B cell (primary cell): Measurements from ENCODE around the gene NPBWR2. TPM values are rescaled to one million over a fixed set of nuclear protein-coding genes. Genes with fewer than 3 reads are reported as not detected.

ENCODE experiments used
- ATAC-seq: fragments of 200-7000 bp; cut with Tn5 transposase; one replicate; pipeline ENCODE4 v1.10.0; 2021; ENCODE audit warnings: low read depth, mild to moderate bottlenecking, moderate number of reproducible peaks, moderate library complexity
- CTCF ChIA-PET: fragments of 350-600 bp; sonication (Branson Sonifier 250); formaldehyde crosslinking; loops from one replicate; lab custom pipeline; 2021; ENCODE audit warnings: antibody characterized with exemption, inconsistent platforms; lab: Charles Lee
- POLR2A ChIA-PET: fragments of 350-600 bp; sonication (Branson Sonifier 250); formaldehyde crosslinking; loops from one replicate; lab custom pipeline; 2021; ENCODE audit warnings: antibody characterized with exemption; lab: Charles Lee
- DNase-seq: peaks from one replicate; pipeline ENCODE4 v3.0.0; 2013
- H2AFZ ChIP-seq: 2 replicates; pipeline ENCODE4 v1.6.1; 2012; ENCODE audit warnings: mild to moderate bottlenecking, low read depth, low read length; ENCODE audit not compliant: insufficient read depth, poor library complexity, severe bottlenecking
- H3K27ac ChIP-seq, 2 donors: 1 replicate in 1 of 2; 2 replicates in 1 of 2; pipeline ENCODE4 v1.5.1; 2012 to 2013; ENCODE audit warnings: low read length in 2 of 2, mild to moderate bottlenecking in 2 of 2, moderate library complexity in 1 of 2
- H3K27me3 ChIP-seq, 4 experiments: fragments of 200-600 bp in 1 of 4; sonication (generic) in 1 of 4; replicated peaks in 1 of 4; 1 replicate in 2 of 4; 2 replicates in 2 of 4; pipeline versions ENCODE4 v1.6.1 to v1.7.0; 2013 to 2016; ENCODE audit warnings: low read length in 3 of 4, mild to moderate bottlenecking in 2 of 4, mixed read lengths in 1 of 4, moderate library complexity in 1 of 4; ENCODE audit not compliant: insufficient read depth in 4 of 4, control insufficient read depth in 3 of 4; ENCODE audit errors: control extremely low read depth in 1 of 4
- H3K36me3 ChIP-seq, 2 experiments: replicated peaks in 1 of 2; 1 replicate in 1 of 2; 2 replicates in 1 of 2; pipeline versions ENCODE4 v1.6.1 to v1.7.1; 2013; ENCODE audit warnings: low read length in 1 of 2; ENCODE audit not compliant: insufficient read depth in 2 of 2, control insufficient read depth in 1 of 2; ENCODE audit errors: control extremely low read depth in 1 of 2, extremely low read depth in 1 of 2
- H3K4me1 ChIP-seq, 2 donors: fragments of 200-600 bp in 1 of 2; sonication (generic) in 1 of 2; 1 replicate in 1 of 2; 2 replicates in 1 of 2; pipeline versions ENCODE4 v1.5.1 to v1.6.1; 2013 to 2017; ENCODE audit warnings: low read length in 2 of 2; ENCODE audit not compliant: control insufficient read depth in 2 of 2, insufficient read depth in 2 of 2
- H3K4me2 ChIP-seq: replicated peaks from 2 replicates; pipeline ENCODE3; 2012; ENCODE audit warnings: mild to moderate bottlenecking, low read depth, low read length; ENCODE audit not compliant: poor library complexity, severe bottlenecking
- H3K4me3 ChIP-seq, 5 experiments: fragments of 200-600 bp in 1 of 5; sonication (generic) in 1 of 5; 1 replicate in 3 of 5; 2 replicates in 2 of 5; pipeline versions ENCODE4 v1.5.1 to v1.7.0; 2011 to 2016; ENCODE audit warnings: low read length in 4 of 5, mild to moderate bottlenecking in 4 of 5, low read depth in 2 of 5, control low read depth in 1 of 5, moderate library complexity in 1 of 5; ENCODE audit not compliant: insufficient read depth in 1 of 5; ENCODE audit errors: control extremely low read depth in 1 of 5, extremely low read depth in 1 of 5
- H3K79me2 ChIP-seq: fragments of 200-600 bp; sonication (generic); one replicate; pipeline ENCODE4 v1.6.0; 2016; ENCODE audit warnings: low read length; ENCODE audit not compliant: control insufficient read depth, insufficient read depth
- H3K9ac ChIP-seq: fragments of 200-600 bp; sonication (generic); 2 replicates; pipeline ENCODE4 v1.6.1; 2017; ENCODE audit warnings: mild to moderate bottlenecking, low read length, moderate library complexity
- H3K9me3 ChIP-seq, 3 donors: one replicate each; pipeline versions ENCODE4 v1.6.1 to v1.7.1; 2013; ENCODE audit warnings: low read length in 2 of 3; ENCODE audit not compliant: control insufficient read depth in 2 of 3, insufficient read depth in 1 of 3; ENCODE audit errors: control extremely low read depth in 1 of 3
- H4K20me1 ChIP-seq: 2 replicates; pipeline ENCODE4 v1.6.0; 2012; ENCODE audit warnings: mild to moderate bottlenecking, low read length; ENCODE audit not compliant: insufficient read depth, control insufficient read depth, poor library complexity, severe bottlenecking
- H3K27ac Mint-ChIP-seq: one replicate; pipeline ENCODE4 v1.8.0; 2021; ENCODE audit warnings: mixed read lengths
- H3K27me3 Mint-ChIP-seq: one replicate; pipeline ENCODE4 v1.8.0; 2021; ENCODE audit warnings: mixed read lengths
- H3K4me1 Mint-ChIP-seq: one replicate; pipeline ENCODE4 v1.8.0; 2021; ENCODE audit warnings: mixed read lengths
- H3K4me3 Mint-ChIP-seq: one replicate; pipeline ENCODE4 v1.8.0; 2021; ENCODE audit warnings: mixed read lengths
- H3K9me3 Mint-ChIP-seq: one replicate; pipeline ENCODE4 v1.8.0; 2022; ENCODE audit warnings: mixed read lengths; ENCODE audit not compliant: insufficient read depth
- EZH2 ChIP-seq: IDR thresholded peaks from 2 replicates; pipeline ENCODE4 v1.6.1; 2012; ENCODE audit warnings: borderline replicate concordance, low read depth, mild to moderate bottlenecking, moderate library complexity, low read length; ENCODE audit not compliant: insufficient read depth, poor library complexity, severe bottlenecking
- WGBS: methylation state at CpG from one replicate; pipeline ENCODE4 v1.1.5; 2013; ENCODE audit warnings: missing lambda C conversion rate; ENCODE audit not compliant: insufficient coverage; 5-methylcytosine and 5-hydroxymethylcytosine counted together
- intact Hi-C: fragments of 100-400 bp; cut with micrococcal nuclease; formaldehyde crosslinking; loops from one replicate; pipeline ENCODE4 v1.10.0; 2022
- polyA plus RNA-seq: library from polyadenylated mRNA; depleted of rRNA; stranded (reverse); fragments of >200 nt; gene quantifications from 2 replicates; pipeline ENCODE4 v1.2.3, GENCODE V29; 2012
- total RNA-seq, 2 donors: library from RNA; stranded (reverse); fragments of 120-200 nt in 1 of 2; gene quantifications; 1 replicate in 1 of 2; 2 replicates in 1 of 2; pipeline versions ENCODE4 v1.2.3 to v1.2.4, GENCODE V29; 2013 to 2022
- TF ChIP-seq, protein P1 (sequence below): fragments of 200-600 bp; IDR thresholded peaks from one replicate; pipeline ENCODE4 v1.8.0; 2022; ENCODE audit warnings: antibody characterized with exemption, mild to moderate bottlenecking

The NPBWR2 gene
- total and polyA plus RNA-seq, 2 donors (not counting 1 experiment from before 2014, with no cell fraction given), result 0.21 TPM; not detected in 1

DNA sequence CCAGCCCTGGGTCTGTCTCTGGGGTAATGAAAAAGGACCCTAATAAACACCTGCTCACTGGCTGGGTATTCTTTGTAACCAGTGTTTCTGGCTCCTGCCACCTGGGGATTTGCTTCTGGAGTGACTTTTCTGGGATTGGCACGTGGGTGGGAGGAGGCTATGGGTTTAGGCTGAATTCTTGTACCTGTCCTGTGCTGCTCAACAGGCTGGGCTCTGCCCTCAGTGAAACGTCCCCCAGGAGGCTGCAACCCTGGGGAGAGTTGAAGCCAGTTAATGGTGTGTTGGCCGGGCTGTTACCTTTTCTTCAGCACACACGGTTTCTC is 6.8 kb downstream of the NPBWR2 start:
- Histone ChIP-seq H3K9ac (no peak overlapping the region), H4K20me1 (no peaks in the 10 kb centered on the region), H3K4me1 (peaks cover 26 to 46% of the 10 kb centered on the region in 2 donors), H3K4me2 (peak overlapping the region; percentile 87), H3K4me3 (no peak overlapping the region), H3K27ac (peak overlapping the region; percentile 57 to 89), H2AFZ (no peak overlapping the region), H3K9me3 (peaks cover 0 to 4% (median 0%) of the 10 kb centered on the region in 3 donors), H3K27me3 (peaks cover 0 to 21% (median 5%) of the 10 kb centered on the region in 4 experiments), H3K36me3 (peaks cover 0 to 16% of the 10 kb centered on the region in 2 experiments), H3K79me2 (peaks cover 5% of the 10 kb centered on the region)
- POLR2A ChIA-PET, result interaction anchor here (0.6 to 2.4 kb wide), 9 partner anchors 14 to 459 kb away, joined by 3 to 24 read pairs (median 4); partner anchors contain the start of genes LKAAEAR1, OPRL1, PCMTD2 and RGS19
- TF ChIP-seq, protein P1, sequence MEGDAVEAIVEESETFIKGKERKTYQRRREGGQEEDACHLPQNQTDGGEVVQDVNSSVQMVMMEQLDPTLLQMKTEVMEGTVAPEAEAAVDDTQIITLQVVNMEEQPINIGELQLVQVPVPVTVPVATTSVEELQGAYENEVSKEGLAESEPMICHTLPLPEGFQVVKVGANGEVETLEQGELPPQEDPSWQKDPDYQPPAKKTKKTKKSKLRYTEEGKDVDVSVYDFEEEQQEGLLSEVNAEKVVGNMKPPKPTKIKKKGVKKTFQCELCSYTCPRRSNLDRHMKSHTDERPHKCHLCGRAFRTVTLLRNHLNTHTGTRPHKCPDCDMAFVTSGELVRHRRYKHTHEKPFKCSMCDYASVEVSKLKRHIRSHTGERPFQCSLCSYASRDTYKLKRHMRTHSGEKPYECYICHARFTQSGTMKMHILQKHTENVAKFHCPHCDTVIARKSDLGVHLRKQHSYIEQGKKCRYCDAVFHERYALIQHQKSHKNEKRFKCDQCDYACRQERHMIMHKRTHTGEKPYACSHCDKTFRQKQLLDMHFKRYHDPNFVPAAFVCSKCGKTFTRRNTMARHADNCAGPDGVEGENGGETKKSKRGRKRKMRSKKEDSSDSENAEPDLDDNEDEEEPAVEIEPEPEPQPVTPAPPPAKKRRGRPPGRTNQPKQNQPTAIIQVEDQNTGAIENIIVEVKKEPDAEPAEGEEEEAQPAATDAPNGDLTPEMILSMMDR, result no peak
- TF ChIP-seq EZH2, result no peak
- Mint-ChIP-seq H3K27me3 (no peaks in the 10 kb centered on the region), H3K9me3 (peaks cover 3% of the 10 kb centered on the region), H3K4me3 (peak overlapping the region; percentile 75), H3K4me1 (peaks cover 47% of the 10 kb centered on the region), H3K27ac (peak overlapping the region; percentile 95)
- intact Hi-C loops, result loop anchor here (1.0 to 5.0 kb wide), 4 partner anchors 17 to 63 kb away; partner anchors contain the start of genes C20orf204 and RGS19
- CTCF ChIA-PET, result interaction anchor here (1.1 to 5.8 kb wide), 10 partner anchors 8 to 62 kb away, joined by 3 to 76 read pairs (median 6); partner anchors contain the start of genes LKAAEAR1, OPRL1 and RGS19
- DNase-seq (no peak), ATAC-seq (no peak)
- WGBS, result 63% methylated on average over 2 of the region's 4 CpGs

DNA sequence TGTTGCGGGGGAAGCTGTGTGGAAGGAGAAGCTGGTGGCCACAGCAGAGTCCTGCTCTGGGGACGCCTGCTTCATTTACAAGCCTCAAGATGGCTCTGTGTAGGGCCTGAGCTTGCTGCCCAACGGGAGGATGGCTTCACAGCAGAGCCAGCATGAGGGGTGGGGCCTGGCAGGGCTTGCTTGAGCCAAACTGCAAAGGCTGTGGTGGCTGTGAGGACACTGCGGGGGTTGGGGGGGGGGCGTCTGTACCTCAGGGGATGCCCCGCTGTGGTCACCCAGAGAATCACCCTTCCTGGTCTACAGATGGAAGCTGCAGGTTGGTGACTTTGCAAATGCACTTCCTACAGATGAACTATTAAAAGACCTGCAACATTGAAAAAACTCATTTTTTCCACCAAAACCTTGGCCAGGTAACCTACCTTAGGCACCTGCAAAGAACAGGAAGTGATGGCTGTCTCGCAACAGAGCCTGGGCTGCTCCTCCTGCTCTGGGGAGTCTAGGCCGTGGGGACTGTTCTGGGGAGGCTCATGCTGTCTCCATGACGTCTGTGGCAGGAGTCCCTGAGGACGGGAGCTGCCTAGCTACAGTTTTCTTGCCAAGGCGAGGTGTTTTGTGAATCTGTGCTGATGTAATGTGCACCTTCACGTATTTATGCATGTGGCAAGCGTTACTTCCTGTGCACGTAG is 7.3 kb downstream of the NPBWR2 start:
- Mint-ChIP-seq H3K27me3 (no peaks in the 10 kb centered on the region), H3K27ac (peak overlapping the region; percentile 95), H3K4me1 (peaks cover 49% of the 10 kb centered on the region), H3K4me3 (peak overlapping the region; percentile 75), H3K9me3 (peaks cover 3% of the 10 kb centered on the region)
- intact Hi-C loops, result loop anchor here (1.0 to 5.0 kb wide), 4 partner anchors 17 to 63 kb away; partner anchors contain the start of genes C20orf204 and RGS19
- WGBS, result 47% methylated on average over 13 of the region's 14 CpGs
- Histone ChIP-seq H3K36me3 (peaks cover 0 to 16% of the 10 kb centered on the region in 2 experiments), H2AFZ (no peak overlapping the region), H3K4me2 (peak overlapping the region; percentile 87), H3K79me2 (peaks cover 5% of the 10 kb centered on the region), H3K27ac (peak overlapping the region in 1 of 2 donors; percentile 89), H3K9ac (no peak overlapping the region), H3K9me3 (peaks cover 0 to 4% (median 0%) of the 10 kb centered on the region in 3 donors), H4K20me1 (no peaks in the 10 kb centered on the region), H3K4me3 (no peak overlapping the region), H3K27me3 (peaks cover 0 to 21% (median 5%) of the 10 kb centered on the region in 4 experiments), H3K4me1 (peaks cover 26 to 46% of the 10 kb centered on the region in 2 donors)
- TF ChIP-seq EZH2, result no peak
- TF ChIP-seq, protein P1, result no peak
- DNase-seq (peak; percentile 90), ATAC-seq (peak; percentile 83)
- CTCF ChIA-PET, result interaction anchor here (1.1 to 5.8 kb wide), 10 partner anchors 8 to 62 kb away, joined by 3 to 76 read pairs (median 6); partner anchors contain the start of genes LKAAEAR1, OPRL1 and RGS19
- POLR2A ChIA-PET, result interaction anchor here (0.6 to 2.4 kb wide), 10 partner anchors 13 to 458 kb away, joined by 3 to 24 read pairs (median 4); partner anchors contain the start of genes LKAAEAR1, OPRL1, PCMTD2 and RGS19
